Amygdala (tissue), 56 donors: ENCODE data around the gene ZDHHC17.
"Not testable (repeated sequence)": the region's sequence is repeated elsewhere in the genome, so short reads cannot be mapped to it uniquely, and the experiment has no call there.

Source experiments
- DNase-seq, 56 donors: peaks; one replicate each; lab custom pipeline; 2025; lab: John Stamatoyannopoulos, UW

Gene ZDHHC17, protein sequence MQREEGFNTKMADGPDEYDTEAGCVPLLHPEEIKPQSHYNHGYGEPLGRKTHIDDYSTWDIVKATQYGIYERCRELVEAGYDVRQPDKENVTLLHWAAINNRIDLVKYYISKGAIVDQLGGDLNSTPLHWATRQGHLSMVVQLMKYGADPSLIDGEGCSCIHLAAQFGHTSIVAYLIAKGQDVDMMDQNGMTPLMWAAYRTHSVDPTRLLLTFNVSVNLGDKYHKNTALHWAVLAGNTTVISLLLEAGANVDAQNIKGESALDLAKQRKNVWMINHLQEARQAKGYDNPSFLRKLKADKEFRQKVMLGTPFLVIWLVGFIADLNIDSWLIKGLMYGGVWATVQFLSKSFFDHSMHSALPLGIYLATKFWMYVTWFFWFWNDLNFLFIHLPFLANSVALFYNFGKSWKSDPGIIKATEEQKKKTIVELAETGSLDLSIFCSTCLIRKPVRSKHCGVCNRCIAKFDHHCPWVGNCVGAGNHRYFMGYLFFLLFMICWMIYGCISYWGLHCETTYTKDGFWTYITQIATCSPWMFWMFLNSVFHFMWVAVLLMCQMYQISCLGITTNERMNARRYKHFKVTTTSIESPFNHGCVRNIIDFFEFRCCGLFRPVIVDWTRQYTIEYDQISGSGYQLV

DNA sequence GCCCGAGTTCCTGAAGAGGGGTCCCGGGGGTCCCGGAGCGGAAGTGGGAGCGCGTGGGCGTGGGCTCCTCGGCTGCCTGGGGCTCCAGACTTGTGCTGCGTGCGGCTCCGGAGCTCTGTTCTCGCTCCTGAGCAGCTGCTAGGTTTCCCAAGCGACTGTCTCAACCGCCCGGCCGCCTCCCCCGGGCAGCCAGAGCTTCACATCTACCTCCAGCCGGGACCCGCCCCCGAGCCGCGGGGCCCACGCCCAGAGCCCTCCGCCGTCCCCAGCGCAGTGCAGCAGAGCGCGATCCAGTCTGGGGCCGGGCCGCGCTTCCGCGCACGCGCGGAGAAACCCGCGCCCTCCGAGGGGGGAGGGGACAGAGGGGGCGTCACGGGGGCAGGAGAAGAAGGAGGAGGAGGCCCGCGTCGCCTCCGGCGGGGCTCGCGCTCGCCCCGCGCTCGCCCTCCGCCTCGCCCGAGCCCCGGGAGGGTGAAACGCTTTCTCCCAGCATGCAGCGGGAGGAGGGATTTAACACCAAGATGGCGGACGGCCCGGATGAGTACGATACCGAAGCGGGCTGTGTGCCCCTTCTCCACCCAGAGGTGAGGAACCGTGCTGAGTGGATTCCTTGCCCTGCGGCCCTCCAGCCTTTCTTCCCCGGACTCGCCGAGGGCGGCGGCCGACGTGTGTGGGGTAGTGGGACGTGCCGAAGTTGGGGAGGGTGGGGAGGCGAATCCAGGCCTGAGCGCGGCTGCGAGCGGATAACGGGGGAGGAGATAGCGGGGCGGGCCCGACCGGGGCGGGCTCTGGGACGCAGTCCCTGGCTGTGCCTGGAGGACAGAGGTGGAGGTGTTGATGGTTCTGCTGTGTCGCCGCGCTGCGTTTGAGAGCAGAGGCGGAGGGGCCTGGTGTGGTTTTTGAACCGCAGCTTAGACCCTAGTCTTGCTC lies at the start of gene ZDHHC17:
Gene ZDHHC17 (plus strand): TSS at position 370 of the 930 bp plus-strand sequence. CDS start 122 bp downstream, at position 492.
- peak; percentile 46 to 100 (median 86) for DNase-seq

DNA sequence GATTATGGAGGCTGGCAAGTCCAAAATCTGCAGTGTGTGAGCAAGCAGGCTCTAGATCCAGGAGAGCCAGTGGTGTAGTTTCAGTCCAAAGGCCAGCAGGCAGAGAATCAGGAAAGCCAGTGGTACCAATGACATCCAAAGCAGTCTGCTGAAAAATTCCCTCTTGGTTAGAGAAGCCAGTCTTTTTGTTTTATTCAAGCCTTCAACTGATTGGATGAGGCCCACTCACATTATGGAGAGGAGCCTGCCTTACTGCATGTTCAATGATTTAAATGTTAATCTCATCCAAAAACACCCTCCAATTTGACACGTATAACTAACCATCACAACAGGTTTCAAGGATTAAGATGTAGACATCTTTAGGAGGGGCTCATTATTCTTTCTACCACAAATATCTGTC lies 49.5 kb upstream of the ZDHHC17 start:
- no peak for DNase-seq

GRCh38 chr12:76714861-76715260 lies 49.1 kb upstream of the ZDHHC17 start:
- DNase-seq = no peak

- no peak for DNase-seq
Measured at GRCh38 chr12:76715332-76715731, 48.6 kb upstream of the ZDHHC17 start.

DNA sequence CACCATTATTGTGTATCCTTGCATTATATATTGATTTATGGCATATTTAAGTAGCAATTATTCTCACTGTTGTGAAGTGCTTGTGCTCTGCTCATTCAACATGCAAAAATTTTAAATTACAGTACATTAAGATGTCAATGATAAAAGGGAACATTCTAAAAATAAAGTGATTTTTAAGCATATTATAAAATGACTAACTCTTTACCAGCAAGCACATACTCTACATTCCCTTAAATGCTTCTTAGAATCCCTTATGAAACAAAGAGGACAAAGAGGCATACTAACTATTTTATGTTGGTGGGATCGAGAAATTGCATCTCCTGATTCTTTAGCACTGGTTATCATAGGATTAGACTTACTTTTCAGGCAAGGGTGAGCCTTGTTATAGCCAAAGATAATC lies 46.6 kb upstream of the ZDHHC17 start:
- DNase-seq = no peak

- DNase-seq = peak in 39 of 56 donors; percentile 3 to 85 (median 39)
Measured at GRCh38 chr12:76719171-76720041, 44.5 kb upstream of the ZDHHC17 start.

DNA sequence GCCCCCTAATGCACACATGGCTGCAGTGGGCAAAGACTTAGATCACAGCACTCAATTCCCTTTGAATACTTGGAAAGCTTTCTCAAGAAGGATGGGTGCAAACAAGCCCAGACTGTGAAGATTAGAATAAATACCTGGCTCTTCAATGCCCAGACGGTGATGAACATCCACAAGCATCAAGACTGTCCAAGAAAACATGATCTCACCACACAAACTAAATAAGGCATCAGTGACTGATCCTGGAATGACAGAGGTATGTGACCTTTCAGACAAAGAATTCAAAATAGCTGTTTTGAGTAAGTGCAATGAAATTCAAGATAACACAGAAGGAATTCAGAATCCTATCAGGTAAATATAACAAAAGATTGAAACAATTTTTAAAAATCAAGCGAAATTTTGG lies 43.8 kb upstream of the ZDHHC17 start:
- no peak for DNase-seq

DNA sequence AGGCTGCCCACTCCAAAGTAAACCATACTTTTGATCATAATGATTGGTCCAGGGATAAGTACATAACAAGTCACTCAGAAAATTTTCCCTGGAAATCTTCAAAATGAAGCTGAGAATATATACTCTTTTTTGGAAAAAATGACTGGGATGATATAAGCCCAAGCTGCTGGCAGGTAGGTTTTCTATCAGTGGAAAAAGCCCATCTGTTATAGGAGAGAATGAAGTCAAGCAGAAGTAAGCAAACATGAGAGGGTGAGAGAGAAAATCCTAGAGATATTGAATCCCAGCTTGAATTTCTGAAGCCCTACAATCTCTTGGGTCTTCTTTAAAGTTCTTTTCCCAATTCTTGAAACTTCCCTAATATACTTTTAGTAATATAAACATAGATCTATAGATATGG lies 37.3 kb upstream of the ZDHHC17 start:
- DNase-seq = no peak

DNA sequence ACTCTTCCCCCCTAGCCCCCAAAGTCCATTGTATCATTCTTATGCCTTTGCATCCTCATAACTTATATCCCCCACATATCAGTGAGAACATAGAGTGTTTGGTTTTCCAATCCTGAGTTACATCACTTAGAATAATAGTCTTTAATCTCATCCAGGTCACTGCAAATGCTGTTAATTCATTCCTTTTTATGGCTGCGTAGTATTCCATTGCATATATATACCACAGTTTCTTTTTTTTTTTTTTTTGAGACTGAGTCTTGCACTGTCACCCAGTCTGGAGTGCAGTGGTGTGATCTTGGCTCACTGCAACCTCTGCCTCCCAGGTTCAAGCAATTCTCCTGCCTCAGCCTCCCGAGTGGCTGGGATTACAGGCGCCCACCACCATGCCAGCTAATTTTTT lies 31.7 kb upstream of the ZDHHC17 start:
- DNase-seq = not testable (repeated sequence)

DNA sequence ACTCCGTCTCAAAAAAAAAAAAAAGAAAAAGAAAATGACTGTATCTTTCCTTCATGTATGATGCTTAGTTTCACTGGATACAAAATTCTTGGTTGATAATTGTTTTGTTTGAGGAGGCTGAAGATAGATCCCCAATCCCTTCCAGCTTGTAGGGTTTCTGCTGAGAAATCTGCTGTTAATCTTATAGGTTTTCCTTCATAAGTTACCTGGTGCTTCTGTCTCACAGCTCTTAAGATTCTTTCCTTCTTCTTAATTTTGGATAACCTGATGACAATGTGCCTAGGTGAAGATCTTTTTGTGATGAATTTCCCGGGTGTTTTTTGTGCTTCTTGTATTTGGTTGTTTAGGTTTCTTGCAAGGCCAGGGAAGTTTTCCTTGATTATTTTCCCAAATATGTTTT lies 26.2 kb upstream of the ZDHHC17 start:
- DNase-seq = not testable (repeated sequence)

DNA sequence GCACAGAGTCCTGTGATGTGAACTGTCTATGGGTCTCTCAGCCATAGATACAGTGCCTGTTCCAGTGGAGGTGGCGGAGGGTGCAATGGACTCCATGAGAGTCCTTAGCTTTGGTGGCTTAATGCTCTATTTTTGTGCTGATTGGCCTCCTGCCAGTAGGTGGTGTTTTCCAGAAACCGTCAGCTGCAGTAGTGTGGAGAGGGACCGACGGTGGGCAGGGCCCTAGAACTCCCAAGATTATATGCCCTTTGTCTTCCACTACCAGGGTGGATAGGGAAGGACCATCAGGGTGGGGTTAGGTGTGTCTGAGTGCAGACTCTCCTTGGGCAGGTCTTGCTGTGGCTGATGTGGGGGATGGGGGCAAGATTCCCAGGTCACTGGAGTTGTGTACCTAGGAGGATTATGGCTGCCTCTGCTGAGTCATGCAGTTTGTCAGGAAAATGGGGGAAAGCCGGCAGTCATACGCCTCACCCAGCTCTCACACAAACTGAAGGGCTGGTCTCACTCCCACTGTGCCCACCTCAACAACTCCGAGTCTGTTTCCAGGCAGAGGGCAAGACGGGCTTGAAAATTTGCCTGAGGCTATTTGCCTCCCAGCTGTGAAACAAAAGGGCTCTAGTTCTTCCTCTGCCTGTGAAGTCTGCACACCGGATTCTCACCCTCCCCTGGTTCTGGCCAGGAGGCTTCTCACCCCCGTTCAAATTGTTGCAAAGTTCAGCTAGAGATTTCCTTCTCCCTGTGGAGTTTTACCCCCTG lies 24.9 kb upstream of the ZDHHC17 start:
- no peak for DNase-seq

DNA sequence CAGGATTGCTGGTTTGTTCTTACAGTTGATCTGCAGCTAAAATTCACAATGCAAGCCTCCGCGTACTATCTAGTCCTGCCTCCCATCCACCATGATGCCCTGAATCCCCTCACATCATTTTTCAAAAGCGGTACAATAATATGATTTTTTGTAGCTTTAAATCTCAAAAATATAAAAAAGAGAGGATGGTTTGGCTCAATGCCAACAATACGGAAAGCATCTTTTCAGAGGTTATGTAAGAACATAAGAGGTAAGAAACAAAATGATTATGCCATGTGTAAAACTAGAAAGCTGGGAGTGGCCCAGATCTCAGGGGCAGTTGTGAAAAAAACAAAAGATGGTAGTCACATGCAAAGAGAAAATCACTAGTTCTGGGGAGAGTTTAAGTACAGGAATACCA lies 24.0 kb upstream of the ZDHHC17 start:
- DNase-seq = no peak

DNA sequence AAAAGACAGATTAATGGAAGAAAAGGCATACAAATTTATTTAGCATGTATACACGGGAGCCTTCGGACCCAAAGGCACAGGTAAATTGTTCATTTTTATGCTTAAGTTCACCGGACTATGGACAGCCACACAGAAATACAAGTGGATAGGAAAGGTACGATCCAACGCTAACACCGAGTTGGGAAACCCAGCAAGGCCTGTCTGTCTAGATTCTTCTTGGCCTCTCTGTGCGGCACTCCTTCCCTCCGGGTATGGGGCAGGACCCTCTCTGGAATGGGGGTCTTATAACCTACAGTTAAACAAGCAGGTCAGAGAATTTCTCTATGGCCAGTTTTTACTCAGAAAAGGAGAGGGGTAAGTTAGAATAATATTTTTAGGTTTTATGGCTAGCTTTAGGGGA lies 23.4 kb upstream of the ZDHHC17 start:
- DNase-seq = no peak

DNA sequence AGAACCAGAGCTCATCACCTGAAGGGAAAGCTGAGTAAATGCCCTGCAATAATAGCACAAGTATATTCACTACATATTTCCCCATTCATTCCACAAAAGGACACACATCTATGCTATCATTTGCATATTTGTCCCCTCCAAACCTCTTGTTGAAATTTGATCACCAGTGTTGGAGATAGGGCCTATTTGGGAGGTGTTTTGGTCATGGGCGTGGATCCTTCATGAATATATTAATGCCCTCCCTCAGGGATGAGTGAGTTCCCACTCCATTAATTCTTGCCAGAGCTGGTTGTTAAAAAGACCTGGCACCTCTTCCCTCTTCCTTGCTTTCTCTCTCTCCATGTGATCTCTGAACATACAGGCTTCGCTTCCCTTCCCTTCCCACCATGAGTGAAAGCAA lies 18.6 kb upstream of the ZDHHC17 start:
- DNase-seq = no peak

- no peak for DNase-seq
Measured at GRCh38 chr12:76746516-76746915, 17.4 kb upstream of the ZDHHC17 start.

GRCh38 chr12:76747245-76747644 lies 16.7 kb upstream of the ZDHHC17 start:
- DNase-seq = no peak

- no peak for DNase-seq
Measured at GRCh38 chr12:76755829-76756379, 8.0 kb upstream of the ZDHHC17 start.

DNA sequence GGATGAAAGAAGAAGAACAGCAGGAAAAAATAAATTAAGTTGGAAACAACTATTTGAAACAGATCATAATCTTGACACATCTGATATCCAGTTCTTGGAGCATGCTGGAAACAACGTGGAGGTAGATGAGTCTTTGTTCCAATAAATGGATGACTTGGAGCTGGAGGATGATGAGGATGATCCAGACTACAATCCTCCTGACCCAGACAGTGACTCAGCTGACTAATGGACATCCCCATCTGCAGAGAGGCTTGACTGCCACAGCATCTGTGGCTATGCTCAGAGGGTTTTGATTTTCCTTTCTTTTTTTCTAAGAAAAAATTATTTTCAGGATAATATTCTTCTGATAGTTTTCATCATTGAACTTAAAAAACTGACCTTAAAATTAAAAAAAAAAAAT lies 6.2 kb upstream of the ZDHHC17 start:
- no peak for DNase-seq

GRCh38 chr12:76762601-76762980 lies 1.3 kb upstream of the ZDHHC17 start:
- no peak for DNase-seq
